Measurements from ENCODE around the gene MTM1.

The MTM1 gene

DNA sequence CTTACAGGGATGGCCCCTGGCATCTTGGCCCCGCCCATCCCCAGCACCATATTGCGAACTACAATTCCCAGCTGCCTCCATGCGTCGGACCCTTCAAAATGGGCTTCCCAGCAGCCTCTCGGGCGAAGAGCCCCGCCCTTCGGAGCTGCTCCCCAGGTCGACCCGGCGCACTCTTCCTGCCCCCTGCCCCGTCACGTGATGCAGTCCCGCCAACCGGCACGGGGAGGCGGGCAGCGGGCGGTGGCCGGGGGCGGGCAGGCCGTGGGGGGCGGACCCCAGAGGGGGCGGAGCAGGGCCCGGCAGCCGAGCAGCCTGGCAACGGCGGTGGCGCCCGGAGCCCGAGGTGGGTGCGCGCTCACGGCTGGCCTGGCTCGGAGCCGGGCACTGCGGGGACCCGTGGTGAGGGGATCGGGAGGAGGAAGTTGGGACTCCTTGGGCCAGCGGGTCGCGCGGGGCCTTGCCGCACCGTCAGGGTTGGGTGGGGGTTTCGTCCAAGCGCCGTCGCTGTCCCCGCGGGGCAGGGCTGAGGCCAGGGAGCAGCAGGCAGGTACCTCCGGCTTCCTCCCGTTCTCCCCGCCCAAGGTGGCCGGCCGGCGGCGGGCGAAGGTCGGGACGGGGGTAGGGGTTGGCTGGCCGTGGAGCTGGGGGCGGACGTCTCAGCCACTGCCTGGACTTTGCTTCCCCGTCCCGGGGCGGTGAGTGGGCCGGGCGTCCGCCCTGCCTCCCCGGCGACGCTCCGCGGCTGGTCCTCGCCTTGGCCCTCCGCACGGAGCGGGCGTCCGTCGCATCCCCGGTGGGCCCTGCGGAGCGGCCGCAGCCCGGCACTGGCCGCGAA is at the start of gene MTM1:
MTM1 (plus strand) TSS at position 302 of the 835 bp plus-strand sequence. CDS start 23,994 bp downstream, outside the sequence.
- peak; percentile 56 for DNase-seq (ENCODE audit: low read depth)

DNA sequence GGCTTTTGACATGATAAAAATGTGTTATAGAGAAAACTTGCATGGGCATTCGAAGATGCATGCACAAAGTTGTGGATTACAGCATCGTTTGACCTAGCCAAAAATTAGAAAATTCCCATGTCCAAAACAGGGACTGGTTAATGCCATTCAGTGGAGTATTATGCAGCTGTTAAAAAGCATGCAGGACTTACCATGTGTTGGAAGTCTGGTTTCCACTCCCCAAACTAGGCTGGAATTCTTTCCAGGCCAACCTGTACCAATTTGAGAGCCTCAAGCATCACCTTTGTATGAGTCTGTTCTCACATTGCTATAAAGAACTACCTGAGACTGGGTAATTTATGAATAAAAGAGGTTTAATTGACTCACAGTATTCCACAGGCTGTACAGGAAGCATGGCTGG is 45.9 kb upstream of the MTM1 start:
- no peak for DNase-seq (ENCODE audit: low read depth)

DNA sequence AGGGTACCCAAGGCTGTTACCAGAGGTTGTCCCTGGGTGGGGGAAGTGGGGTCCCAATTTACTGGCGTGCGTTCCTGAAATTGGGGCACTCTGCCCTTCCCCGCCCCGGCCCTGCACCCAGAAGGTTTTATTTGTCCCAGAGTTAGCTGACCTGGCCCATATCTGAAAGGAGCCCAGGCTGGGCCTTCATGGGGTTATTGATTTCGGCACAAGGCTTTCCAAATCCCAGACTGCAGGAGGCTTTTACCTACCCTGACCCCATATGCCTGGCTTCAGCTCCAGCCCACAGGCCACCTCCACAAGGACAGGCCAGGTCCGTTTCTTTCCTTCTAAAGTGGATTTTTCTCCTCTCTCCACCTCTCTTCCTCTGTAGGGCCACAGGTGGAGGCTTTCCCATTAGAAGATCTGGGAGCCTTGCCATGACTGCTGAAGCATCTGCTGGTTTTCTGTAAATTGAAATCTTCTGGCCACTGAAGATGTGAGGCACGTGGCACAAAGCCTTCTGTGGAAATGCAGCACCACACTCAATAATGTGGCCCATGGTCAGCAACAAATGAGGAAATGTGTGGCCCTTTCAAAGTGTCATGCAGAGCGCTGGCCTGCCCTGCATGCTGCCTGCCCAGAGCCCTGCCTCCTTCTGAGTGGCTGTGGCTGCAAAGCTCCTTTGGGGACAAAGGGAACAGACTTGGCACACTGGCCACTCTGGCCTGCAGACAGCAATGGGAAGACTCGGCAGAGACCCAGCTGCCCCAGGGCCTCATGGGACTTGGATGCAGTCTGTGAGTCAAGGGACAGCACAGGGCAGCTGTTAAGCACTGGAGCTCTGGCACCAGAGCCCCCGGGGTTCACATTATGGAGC is 43.1 kb upstream of the MTM1 start:
- DNase-seq (ENCODE audit: low read depth), result no peak

DNA sequence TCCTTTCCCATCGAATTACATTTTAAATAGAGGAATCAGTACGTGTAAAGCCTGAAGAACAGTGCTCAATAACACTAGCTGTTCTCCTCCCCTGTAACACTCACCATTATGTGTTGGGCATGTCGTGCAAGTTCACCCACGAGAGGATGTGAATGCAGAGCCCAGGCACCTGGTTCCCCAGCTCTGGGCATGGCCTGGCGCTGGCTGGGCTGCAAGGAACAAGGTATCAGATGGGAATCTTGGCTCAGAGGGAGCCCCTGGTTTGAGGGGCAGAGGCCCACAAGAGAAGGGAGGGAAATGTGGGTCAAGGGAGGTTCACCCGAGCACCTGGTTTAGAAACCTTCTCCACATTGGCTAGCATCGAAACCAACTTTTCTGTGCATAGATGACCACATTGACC is 41.7 kb upstream of the MTM1 start:
- no peak for DNase-seq (ENCODE audit: low read depth)

DNA sequence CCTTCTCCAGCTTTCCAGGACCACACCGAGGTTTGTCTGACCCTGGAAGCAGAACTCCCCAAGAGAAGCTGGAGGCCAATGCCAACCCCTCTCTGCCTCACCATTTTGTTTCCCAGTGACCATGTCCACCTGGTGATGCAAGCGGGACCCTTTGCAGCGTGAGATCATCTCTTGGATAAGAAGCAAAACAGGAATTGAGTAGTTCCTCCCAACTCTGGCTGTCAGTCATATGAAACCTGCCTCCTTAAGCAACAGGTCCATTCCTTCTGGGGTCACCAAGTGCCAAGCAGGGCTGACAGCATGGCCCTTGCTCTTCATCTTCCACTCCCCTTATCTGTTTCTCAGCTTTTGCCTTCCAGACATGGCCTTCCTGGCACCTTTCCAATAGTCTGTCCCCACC is 41.3 kb upstream of the MTM1 start:
- no peak for DNase-seq (ENCODE audit: low read depth)

DNA sequence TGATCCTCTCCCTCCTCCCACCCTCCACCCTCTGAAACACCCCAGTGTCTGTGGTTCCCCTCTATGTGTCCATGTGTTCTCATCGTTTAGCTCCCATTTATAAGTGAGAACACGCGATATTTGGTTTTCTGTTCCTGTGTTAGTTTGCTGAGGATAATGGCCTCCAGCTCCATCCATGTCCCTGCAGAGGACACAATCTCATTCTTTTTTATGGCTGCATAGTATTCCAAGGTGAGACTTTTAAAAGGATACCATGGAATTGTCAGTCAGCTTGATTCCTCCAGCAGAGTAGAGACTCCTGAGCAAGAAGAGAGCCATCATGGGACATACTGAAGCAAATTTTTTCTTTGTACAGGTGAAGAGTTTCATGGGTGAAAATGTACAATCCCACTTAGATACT is 38.8 kb upstream of the MTM1 start:
- DNase-seq (ENCODE audit: low read depth), result no peak

DNA sequence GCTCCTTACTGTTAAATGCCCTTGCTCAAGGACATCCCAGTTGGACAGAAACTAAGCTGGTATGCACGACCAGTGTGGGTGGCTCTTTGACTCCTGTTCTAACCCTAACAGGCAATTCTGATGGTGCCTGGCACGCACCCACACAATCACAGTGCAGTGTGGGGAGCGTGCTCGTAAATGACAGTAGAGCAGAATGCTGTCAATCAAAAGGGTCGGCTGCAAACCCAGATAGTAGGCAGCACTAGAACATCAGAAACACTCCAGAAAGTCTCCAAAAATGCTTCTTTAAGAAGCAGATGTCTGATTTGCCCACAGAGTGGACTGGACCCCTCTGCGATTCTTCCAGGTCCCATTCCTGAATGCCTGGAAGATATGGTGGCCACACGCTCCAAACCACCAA is 37.6 kb upstream of the MTM1 start:
- no peak for DNase-seq (ENCODE audit: low read depth)

DNA sequence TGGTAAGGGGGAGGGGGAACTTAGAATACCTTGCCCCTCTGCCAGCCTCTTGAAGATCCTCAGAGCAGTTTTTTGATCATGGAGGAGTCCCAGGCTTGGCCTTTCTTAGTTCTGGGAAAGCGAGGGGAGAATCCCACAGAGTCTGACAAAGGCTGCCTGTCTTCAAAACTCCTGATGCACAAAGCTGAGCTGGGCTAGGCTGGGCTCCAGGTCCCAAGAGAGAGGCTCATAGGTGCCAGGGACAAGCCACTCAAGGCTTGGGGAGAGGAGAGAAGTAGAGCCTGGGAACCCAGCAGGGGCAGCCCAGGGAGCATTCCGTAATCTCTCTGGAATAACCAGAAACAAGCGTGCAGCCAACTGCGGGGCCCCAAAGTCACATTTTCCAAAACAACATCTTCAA is 37.0 kb upstream of the MTM1 start:
- no peak for DNase-seq (ENCODE audit: low read depth)

DNA sequence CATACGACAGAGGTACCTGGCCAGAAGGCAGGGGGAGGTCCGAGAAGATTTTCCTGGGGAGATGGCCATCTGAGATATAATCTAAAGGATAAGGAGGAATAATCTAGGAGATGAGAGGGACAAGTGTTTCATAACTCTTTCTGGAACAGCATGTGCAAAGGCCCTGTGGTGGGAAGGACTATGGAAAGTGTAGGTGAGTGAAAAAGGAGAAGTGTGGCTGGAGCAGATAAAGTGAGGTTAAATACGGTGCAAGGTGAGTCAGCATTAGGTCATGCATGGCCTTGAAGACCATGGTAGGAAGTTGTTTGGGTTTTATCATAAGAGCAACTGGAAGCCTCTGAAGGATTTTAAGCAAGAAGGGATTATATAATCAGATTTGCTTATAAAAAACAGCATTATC is 34.6 kb upstream of the MTM1 start:
- DNase-seq (ENCODE audit: low read depth), result no peak

DNA sequence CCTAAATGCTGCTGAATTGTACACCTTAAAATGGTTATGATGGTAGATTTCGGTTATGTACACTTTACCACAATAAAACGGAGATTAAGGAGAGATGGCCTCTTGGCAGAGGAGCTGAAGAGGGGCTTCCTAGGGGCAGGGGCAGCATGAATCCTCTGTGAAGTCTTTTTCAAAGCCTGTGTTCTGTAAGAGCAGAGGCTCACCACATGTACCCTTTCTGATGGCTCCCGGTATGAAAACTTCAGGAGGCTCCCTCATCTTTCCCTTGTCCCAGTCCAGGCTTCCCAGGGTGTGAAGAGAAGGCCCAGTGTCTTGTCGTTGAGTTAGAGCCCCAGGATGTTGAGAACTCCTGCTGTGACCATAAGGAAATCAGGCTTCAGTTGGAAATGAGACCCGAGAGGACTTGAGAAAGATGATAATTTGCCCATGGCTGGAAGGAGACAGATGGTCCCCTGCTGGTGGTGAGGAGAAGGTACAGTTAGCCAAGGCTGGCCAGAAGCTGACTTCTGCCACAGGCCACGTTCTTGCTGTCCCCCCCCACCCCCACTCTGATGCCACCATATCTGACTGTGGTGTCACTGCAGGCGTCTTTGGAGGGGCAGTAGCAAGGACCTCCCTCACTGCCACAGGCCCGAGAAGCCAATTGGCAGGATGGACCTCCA is 31.8 kb upstream of the MTM1 start:
- no peak for DNase-seq (ENCODE audit: low read depth)

DNA sequence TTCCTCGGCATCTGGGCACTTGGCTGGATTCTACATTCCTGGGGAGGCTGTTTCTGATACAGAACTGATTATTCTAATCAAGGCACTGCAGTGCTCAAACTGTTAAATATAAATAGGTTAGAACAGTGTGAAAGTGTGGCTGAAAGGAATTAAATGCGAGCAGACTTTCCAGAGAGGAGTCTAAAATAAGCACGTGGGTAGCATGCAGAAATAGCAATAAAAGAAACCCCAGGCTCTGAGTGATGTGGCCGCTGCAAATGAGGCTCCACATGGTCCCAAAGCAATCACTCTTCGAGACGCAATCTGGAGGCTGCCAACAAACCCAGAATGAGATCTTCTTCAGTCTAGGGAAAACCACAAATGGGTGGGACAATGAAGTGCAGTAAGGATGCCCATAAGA is 30.6 kb upstream of the MTM1 start:
- DNase-seq (ENCODE audit: low read depth), result no peak

DNA sequence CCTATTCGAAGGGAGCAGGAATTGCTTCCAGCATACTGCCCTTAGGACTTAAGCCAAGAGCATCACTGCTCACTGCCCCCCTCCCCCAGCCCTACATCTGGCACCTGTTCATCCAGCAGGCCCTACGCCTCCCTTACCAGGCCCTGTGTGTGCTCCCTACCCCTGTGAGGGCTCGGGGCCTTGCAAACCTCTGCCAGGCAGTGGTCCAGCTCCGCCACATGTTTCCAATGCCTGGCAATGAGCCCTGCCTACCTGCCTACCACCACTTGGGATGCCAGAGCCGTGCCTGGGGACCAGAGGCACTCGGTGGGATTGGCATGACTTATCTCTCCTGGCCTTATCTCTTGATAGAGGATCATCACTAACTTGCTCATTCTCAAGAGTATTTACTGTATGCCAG is 27.5 kb upstream of the MTM1 start:
- no peak for DNase-seq (ENCODE audit: low read depth)

DNA sequence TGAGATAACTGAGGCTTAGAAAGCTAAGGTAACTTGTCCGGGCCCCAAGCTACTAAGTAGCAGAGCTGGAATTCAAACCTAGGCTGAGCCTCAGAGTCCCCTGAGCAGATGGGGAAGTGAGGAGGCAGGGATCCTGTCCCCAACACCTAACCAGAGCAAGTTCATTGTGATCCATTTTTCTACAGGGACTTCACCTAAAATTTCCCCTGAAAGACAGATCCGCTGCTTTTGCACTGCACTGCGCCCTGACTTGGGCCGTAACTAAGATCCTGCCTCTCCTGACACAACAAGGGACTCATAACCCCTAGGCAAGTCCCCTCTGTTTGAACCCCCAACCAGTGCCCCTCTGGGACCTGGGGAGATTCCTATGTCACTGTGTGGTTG is 25.6 kb upstream of the MTM1 start:
- DNase-seq (ENCODE audit: low read depth), result no peak

DNA sequence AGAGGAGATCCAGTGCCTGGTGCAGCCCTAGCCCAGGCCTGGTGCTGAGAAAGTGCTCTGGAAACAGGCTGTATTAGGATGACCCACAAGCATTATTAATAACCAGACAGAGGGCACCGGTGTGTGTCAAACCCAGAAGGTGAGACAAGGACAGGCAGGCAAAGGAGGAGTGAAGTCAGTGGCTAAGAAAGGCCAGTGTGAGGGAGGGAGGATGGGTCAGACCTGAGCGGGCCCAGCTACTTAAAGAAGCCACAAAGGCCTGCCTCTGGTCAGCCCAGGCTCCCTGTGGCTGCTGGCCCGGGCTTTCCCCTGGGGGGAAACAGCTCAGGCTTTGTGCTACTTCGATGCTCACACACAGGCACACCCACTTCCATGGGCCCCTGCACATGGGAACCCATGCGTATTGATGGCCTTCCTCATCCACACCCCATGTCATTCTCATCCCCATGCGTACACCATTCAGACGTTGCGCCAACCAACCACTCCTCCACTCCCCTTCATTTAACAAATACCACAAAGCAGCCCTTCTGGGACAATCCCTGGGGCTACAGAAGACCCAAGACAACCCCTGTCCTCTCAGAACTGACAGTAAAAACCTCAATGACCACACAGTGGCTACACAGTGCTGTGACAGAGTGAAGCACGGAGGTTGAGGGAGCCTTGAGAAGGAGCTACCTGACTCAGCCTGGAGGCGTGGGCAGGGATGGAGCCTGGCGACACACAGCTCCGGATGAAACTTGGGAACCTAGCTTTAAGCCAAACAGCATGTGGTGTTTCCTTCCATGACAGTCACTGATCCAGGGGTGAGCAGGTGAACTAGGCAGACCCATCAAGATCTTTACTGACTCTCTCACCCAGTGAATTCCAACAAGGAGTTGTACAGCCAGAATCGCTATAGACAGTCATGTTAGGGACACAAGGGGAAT is 24.9 kb upstream of the MTM1 start:
- DNase-seq (ENCODE audit: low read depth), result no peak

DNA sequence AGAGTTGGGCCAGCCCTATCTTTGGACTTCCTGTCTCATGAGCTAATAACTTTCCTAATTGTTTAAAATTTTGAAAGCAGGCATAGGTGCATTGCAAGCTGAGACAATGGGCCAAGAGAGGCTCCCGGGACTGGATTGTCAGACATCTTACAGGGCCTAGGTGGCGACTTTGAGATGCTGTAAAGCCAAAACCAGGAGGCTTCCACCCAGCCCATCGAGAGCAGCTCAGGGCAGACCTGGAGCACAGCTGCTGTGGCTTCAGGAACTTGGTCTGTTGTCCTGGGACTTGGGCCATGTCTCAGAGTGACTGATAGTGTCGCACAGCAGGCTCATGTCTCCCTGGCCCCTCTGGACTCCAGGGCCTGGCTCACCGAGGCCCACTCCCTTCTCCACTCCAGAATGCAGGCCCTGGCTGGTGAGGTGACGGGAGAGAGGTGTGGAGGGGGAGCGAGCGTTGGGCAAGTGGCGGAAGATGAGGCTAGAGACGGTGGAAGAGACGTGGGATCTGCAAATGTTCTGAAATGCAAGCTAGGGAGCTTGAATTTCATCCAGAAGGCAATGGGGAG is 24.1 kb upstream of the MTM1 start:
- no peak for DNase-seq (ENCODE audit: low read depth)

DNA sequence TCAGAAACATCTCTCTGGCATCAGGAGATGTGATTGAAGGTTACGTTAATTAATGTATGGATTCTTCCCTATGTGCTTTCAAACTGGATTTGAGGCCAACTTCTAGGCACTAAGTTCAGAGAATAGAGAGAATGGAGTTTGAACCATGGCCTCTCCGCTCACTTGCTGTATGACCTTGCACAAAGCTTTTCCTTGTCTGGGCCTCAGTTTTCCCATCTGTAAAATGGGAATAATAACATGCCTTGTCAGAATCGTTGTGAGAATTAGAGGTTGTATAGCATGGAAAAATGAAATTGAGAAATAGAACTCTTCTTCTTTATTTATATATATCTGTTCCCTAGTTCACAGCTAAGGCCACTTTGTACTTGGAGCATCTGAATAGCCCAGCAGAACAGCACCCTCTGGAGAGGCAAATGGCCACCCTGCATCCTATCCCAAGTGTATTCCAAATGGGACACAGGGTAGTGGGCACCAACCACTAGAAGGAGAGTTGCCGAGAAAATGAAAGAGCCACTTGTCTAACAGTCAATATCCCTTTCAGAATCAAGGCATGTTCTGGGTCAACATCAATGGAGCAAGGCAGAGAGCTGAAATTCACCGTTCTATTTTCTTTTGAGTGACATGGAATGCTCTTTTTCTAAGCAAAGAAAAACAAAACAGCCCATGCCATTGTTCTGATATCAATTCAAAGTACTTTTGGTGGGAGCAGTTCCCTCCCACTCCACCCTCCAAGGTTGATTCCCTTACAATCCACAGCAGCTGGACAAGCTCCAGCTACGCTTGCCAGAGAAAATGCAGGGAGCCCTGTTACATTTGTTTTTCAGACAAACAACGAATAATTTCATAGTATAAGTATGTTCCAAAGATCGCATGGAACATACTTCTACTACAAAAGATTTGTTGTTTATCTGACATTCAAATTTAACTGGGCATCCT is 23.3 kb upstream of the MTM1 start:
- DNase-seq (ENCODE audit: low read depth), result no peak

DNA sequence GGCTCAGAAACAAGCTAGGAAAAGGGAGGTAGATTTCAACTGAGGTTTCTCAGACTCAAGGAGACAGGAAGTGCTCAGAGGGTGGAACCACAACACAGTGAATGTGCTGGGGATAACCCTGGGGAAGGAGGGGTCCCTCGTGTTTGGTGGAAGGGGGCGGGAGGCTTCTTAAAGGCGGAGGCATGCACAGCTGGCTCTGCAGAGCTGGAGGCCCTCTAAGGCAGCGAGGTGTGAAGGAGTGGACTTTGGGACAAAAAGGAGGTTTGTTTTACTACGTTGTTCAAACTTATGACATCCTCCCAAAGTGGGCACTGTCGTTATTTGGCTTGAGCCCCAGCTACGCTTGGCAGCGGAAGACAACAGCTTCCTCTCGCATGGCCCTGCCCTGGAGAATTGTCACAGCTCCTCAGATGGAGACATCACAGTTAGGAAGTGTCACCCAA is 21.7 kb upstream of the MTM1 start:
- DNase-seq (ENCODE audit: low read depth), result no peak

DNA sequence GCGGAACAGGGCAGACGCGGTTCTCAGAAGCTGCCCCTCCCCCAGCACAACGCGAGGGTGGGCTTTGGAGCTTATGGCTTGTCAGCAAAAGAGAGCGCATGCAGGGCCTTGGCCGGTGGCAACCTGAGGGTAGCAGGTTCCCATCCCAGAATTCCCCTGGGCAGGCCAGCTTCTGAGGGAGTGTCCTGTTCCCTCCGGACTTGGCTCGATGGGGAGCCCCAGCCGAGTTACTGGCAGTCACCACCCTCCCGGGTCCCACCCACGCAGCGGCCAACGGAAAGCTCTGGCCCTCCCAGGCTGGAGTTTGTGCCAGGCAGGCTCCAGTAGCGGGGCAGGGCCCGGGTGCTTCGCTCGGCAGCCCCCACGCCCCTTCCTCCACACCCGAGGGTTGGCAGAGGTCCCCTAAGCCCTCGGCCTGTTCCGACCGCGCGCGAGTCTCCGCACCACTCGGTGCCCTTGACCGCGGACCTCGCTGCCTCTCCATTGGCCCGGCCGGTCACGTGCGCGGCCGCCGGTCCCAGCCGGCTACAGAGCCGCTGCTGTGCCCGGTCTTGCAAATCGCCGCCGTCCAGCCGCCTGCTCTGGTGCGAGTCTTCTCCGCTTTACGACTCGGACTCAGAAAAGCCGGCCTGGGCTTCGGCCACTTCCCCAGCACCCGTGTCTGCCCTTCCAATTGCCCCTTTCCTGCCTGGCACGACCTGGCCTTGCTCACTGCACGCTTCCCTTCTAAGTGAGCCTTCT is 20.9 kb upstream of the MTM1 start:
- DNase-seq (ENCODE audit: low read depth), result no peak

DNA sequence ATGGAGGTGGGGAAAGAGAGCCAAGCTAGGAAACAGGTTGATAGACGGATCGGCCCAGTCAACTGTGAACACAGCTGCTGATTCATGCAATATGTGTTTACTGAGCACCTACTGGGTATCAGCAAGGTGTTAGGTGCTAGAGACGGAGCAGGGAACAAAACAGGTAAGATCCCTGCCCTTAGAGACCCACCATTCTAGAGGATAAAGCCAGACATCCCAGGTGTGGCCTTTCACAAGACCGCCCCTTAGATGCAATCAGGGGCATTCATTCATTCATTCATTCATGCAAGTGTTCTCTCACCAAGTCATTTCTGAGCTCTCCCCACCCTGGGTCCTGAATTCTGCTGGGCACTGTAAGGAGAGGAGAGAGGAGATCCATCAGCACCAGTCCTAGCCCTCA is 20.2 kb upstream of the MTM1 start:
- DNase-seq (ENCODE audit: low read depth), result no peak
